Uterus (tissue), 2 donors: ENCODE results near the gene MYMX.

ENCODE experiments used
- CTCF ChIP-seq, 4 experiments: fragments of 200-600 bp in 2 of 4; fragments of 450-650 bp in 2 of 4; sonication (generic) in 2 of 4; IDR thresholded peaks; one replicate each; pipeline ENCODE4 v1.5.1; 2016 to 2019; ENCODE audit warnings: antibody characterized with exemption in 4 of 4, mild to moderate bottlenecking in 2 of 4, moderate library complexity in 1 of 4
- POLR2A ChIP-seq, 2 donors: fragments of 450-650 bp; IDR thresholded peaks; one replicate each; pipeline ENCODE4 v1.6.1; 2016; ENCODE audit warnings: antibody characterized with exemption in 2 of 2, mild to moderate bottlenecking in 1 of 2, moderate library complexity in 1 of 2

GRCh38 chr6:44203955-44204354 is 12.8 kb upstream of the MYMX start:
- TF ChIP-seq CTCF (IDR thresholded peaks at IDR 0.05) (no peak), POLR2A (IDR thresholded peaks at IDR 0.05) (no peak)
